HG02981 (cell line): ENCODE results near the gene ZNF487.
"Not testable (repeated sequence)": the region's sequence is repeated elsewhere in the genome, so short reads cannot be mapped to it uniquely, and the experiment has no call there.

Experiments used
- ATAC-seq: cut with Tn5 transposase; IDR thresholded peaks from one replicate; pipeline ENCODE4 v1.9.1; 2021; ENCODE audit warnings: mild to moderate bottlenecking, moderate library complexity; ENCODE audit not compliant: unreplicated experiment

The ZNF487 gene

GRCh38 chr10:43430926-43431663, 5.8 kb upstream of the ZNF487 start:
- ATAC-seq: no peak

GRCh38 chr10:43437141-43437870, 395 bp downstream of the ZNF487 start:
- no peak for ATAC-seq

- ATAC-seq: no peak
These were observed 3.7 kb downstream of the ZNF487 start for GRCh38 chr10:43440463-43441134.

- no peak for ATAC-seq
These were observed 7.4 kb downstream of the ZNF487 start for GRCh38 chr10:43444323-43444722.

GRCh38 chr10:43444897-43445466, 8.1 kb downstream of the ZNF487 start:
- no peak for ATAC-seq

GRCh38 chr10:43446219-43447017, 9.5 kb downstream of the ZNF487 start:
- ATAC-seq: not testable (repeated sequence)

GRCh38 chr10:43448742-43449141, 11.8 kb downstream of the ZNF487 start:
- no peak for ATAC-seq

- no peak for ATAC-seq
These were observed 15.5 kb downstream of the ZNF487 start for GRCh38 chr10:43452356-43452914.

GRCh38 chr10:43453266-43453831, 16.4 kb downstream of the ZNF487 start:
- ATAC-seq: no peak

GRCh38 chr10:43454025-43454424, 17.1 kb downstream of the ZNF487 start:
- not testable (repeated sequence) for ATAC-seq

GRCh38 chr10:43456561-43456960, 19.6 kb downstream of the ZNF487 start:
- not testable (repeated sequence) for ATAC-seq

- ATAC-seq: no peak
These were observed 21.3 kb downstream of the ZNF487 start for GRCh38 chr10:43458227-43458626.

GRCh38 chr10:43461950-43462349, 25.0 kb downstream of the ZNF487 start:
- peak; percentile 80 for ATAC-seq

- ATAC-seq: not testable (repeated sequence)
These were observed 28.3 kb downstream of the ZNF487 start for GRCh38 chr10:43465086-43465735.

GRCh38 chr10:43465736-43466120, 28.8 kb downstream of the ZNF487 start:
- ATAC-seq: not testable (repeated sequence)

- no peak for ATAC-seq
These were observed 34.2 kb downstream of the ZNF487 start for GRCh38 chr10:43471146-43471545.

GRCh38 chr10:43471935-43472720, 35.2 kb downstream of the ZNF487 start:
- no peak for ATAC-seq

GRCh38 chr10:43479275-43479674, 42.4 kb downstream of the ZNF487 start:
- ATAC-seq: no peak
